ENCODE results near the gene ERAL1. TPM values are rescaled to one million over a fixed set of nuclear protein-coding genes. Genes with fewer than 3 reads are reported as not detected.
A peak's percentile ranks its signal among the peaks of the same experiment; 100 is the strongest.

ERAL1 gene
- total RNA-seq, 2 donors from 2014 or later: 22.6 to 24.4 TPM

DNA sequence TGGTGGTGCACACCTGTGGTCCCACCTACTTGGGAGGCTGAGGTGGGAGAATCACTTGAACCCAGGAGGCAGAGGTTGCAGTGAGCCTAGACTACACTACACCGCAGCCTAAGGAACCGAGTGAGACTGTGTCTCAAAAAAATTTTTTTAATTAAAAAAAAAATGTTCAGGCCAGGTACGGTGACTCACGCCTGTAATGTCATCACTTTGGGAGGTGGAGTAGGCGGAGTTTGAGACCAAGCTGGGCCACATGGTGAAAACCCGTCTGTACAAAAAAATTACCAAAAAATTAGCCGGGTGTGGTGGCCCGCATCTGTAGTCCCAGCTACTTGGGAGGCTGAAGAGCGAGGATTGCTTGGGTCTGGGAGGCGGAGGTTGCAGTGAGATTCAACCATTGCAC is 8.6 kb upstream of the ERAL1 start:
- intact Hi-C loops (cut with DNase I): loop anchor here in 1 of 2 donors (10.0 kb wide), 1 partner anchor 81 kb away; no protein-coding TSS in a partner anchor
- peak; percentile 20 for DNase-seq (ENCODE audit: low spot score)

DNA sequence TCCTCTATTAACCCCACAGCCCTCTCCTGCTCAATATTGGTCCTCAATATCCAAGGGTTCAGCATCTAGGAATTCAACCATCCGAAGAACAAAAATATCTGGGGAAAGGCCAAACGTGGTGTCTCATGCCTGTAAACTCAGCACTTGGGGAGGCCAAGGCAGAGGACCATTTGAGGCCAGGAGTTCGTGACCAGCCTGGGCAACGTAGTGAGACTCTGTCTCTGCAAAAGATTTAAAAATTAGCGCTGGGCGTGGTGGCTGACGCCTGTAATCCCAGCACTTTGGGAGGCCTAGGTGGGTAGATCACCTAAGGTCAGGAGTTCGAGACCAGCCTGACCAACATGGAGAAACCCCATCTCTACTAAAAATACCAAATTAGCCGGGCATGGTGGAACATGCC is 8.1 kb upstream of the ERAL1 start:
- DNase-seq (ENCODE audit: low spot score): peak; percentile 58
- intact Hi-C loops (cut with DNase I): loop anchor here in 1 of 2 donors (10.0 kb wide), 1 partner anchor 82 kb away; no protein-coding TSS in a partner anchor

DNA sequence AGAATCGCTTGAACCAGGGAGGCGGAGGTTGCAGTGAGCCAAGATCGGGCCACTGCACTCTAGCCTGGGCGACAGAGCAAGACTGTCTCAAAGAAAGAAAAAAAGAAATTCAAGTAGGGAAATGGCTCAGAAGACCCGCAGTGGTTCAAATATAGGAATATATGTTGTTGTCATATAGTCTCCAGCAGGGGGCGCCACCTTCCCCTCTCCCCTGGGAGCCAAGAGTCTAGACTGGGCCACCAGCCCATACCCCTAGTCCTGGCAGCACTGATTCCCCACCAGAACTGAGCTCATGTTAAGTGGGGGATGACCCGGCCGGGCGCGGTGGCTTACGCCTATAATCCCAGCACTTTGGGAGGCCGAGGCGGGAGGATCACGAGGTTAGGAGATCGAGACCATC is 6.1 kb upstream of the ERAL1 start:
- intact Hi-C loops (cut with DNase I): loop anchor here in 1 of 2 donors (10.0 kb wide), 1 partner anchor 84 kb away; no protein-coding TSS in a partner anchor
- peak; percentile 36 for DNase-seq (ENCODE audit: low spot score)

DNA sequence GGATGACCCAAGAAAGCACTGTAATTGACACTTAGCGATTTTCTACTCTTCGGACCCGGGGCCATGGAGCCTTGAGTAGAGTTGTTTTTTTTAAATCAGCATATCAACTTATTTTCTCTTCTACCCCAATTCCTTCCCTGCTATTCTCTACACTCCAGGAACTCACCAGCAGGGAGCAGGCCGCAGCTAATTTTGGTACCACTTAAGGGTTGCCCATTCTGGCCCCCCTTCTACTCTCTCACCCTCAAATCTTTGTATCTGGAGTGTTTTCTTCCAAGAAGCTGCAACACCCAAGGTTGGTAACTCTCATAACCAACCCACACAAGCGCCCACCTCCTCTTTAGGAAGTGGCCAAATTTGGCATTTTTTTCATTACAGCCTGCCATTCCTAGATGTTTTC is 5.5 kb upstream of the ERAL1 start:
- intact Hi-C loops (cut with DNase I): loop anchor here in 1 of 2 donors (10.0 kb wide), 1 partner anchor 84 kb away; no protein-coding TSS in a partner anchor
- DNase-seq (ENCODE audit: low spot score): peak; percentile 19

DNA sequence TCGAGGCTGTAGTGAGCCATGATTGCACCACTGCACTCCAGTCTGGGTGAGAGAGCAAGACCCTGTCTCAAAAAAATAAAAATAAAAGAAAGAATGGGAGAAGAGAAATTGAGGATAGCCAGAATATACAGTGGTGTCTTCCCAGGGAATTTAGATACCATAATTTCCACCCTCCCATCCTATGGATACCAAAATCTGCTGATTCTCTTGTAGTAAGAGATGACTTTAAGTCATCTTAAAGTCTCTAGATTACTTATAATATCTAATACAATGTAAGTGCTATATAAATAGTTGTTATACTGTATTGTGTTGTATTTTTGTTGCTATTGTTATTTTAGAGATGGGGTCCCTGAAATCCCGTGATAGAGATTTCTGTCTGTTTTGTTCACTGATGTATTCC is 1.5 kb upstream of the ERAL1 start:
- intact Hi-C loops (cut with DNase I): no loop called here
- DNase-seq (ENCODE audit: low spot score): no peak

DNA sequence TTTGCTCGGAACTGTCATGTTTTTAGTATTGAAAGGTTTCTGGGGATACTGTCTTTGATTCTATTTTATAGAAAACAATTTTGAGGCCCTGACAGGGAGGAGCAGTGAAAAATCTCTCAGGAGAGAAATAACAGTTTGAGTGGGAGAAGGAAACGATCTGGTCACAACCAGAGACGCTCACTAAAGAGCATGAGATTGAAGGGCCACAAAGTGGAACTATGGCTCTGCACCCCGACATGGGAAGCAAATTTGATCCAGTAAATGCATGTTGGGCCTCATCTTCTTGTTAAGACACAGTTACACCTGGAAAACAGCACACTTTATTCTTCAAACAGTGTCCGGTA is 492 bp downstream of the ERAL1 start:
- DNase-seq (ENCODE audit: low spot score): no peak
- intact Hi-C loops (cut with DNase I): no loop called here

DNA sequence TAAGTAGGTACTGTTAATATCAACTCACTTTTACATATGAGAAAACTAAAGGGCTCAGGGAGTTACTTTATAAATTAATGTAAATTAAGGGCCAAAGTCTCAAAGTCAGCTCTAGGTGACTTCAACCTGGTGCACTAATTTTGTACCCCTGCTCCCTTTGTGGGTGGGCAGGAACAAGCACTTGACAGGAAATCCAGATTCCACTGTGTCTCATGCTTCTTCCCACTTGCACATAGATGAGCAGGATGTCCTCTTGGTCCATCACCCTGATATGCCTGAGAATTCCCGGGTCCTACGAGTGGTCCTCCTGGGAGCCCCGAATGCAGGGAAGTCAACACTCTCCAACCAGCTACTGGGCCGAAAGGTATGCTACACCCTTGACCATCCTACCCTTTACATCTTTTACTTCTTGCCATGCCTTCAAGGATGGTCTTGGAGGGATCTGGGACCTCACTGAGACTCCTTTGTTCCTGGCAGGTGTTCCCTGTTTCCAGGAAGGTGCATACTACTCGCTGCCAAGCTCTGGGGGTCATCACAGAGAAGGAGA is 1.3 kb downstream of the ERAL1 start:
- DNase-seq (ENCODE audit: low spot score): no peak

DNA sequence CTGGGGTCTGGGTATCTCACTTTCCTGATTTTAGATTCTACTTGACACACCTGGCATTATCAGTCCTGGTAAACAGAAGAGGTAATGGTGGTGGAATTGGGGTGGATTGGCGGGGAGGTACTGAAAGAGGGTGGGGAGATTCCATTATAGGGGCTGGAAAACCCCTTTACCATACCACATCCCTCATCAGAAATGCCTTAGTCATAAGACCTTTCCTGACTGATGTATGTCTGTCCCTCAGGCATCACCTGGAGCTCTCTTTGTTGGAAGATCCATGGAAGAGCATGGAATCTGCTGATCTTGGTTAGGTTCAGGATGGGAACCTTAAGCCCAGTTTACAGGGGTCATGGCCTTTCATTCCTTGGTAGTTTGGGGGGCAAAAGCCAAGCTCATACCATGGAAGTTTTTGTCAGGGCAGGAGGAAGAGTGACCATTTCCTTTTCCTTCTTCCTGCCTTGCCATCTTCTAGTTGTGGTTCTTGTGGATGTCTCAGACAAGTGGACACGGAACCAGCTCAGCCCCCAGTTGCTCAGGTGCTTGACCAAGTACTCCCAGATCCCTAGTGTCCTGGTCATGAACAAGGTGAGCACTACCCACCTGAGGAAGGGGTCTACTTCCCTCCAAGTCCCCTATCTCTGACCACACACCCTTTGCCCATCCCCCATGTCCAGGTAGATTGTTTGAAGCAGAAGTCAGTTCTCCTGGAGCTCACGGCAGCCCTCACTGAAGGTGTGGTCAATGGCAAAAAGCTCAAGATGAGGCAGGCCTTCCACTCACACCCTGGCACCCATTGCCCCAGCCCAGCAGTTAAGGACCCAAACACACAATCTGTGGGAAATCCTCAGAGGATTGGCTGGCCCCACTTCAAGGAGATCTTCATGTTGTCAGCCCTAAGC is 3.3 kb downstream of the ERAL1 start:
- no peak for DNase-seq (ENCODE audit: low spot score)
- intact Hi-C loops (cut with DNase I): no loop called here

More for the DNA sequence above, 1.3 kb downstream of the ERAL1 start:
- intact Hi-C loops (cut with DNase I): no loop called here

DNA sequence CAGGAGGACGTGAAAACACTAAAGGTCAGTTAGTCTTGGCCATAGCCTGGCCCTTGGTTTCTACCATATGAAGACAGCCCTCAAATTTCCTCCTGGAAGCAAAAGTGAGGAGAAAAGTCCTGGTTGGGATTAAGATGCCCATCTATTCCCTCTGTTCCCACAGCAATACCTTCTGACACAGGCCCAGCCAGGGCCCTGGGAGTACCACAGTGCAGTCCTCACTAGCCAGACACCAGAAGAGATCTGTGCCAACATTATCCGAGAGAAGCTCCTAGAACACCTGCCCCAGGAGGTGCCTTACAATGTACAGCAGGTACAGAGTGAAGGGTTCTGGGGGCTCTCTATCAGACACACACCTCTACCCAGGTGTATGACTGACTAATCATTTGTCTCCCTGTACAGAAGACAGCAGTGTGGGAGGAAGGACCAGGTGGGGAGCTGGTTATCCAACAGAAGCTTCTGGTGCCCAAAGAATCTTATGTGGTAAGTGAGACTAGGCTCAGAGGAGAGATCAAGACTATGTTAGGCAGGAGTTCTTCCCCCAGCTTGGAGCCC is 4.1 kb downstream of the ERAL1 start:
- no peak for DNase-seq (ENCODE audit: low spot score)
- intact Hi-C loops (cut with DNase I): no loop called here

DNA sequence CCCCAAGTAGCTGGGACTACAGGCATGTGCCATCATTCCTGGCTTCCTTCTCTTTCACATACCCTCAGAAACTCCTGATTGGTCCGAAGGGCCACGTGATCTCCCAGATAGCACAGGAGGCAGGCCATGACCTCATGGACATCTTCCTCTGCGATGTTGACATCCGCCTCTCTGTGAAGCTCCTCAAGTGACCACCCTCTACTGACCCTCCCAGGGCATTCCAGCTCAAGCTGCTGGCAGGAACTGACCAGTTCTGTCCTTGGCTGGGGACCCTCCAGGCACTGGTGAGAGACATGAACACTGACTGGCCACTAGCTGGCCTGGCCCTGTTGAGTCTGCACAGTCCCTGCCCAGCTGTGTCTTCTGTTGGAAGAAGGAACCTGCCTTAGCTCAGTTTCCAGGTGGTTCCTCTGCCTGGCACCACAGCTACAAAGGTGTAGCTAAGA is 5.6 kb downstream of the ERAL1 start:
- no peak for DNase-seq (ENCODE audit: low spot score)
- intact Hi-C loops (cut with DNase I): no loop called here

DNA sequence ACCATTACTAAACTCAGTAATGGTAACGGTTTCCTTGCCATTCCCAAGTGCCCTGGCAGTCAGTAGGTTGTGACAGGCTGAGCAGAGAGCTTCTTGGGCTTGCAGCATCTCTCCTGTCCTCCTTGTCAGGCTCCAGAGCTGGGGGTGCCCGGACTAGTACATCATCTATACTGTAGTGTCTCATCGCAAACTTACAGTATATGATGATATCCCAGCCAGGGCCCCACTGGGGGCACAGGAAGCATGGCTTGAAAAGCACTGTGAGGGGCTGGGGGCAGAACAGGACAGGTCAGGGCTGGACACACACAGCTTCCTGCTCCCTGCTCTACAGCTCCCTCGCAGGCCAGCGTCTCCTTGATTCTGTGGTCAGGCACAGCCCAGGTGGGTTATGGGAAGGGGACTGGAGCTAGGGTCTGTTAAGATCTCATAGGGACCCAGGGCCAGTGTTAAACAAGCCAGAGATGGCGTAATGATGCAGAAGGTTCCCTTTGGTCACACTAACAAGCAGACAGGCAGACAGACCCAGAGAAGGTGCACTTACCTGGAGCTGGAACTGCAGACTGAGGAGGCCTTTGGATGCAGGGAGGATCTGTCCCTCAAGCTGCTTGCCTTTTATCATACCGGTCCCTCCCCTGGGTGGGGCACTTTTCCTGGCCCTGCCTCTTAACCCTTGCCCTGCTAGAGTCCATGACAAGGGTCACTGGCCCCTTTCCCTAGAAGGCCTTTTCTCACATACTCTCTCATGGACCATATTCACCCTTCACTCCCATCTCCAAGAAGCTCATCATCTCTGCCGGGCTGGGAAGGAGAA is 6.8 kb downstream of the ERAL1 start:
- DNase-seq (ENCODE audit: low spot score): no peak
- intact Hi-C loops (cut with DNase I): no loop called here

DNA sequence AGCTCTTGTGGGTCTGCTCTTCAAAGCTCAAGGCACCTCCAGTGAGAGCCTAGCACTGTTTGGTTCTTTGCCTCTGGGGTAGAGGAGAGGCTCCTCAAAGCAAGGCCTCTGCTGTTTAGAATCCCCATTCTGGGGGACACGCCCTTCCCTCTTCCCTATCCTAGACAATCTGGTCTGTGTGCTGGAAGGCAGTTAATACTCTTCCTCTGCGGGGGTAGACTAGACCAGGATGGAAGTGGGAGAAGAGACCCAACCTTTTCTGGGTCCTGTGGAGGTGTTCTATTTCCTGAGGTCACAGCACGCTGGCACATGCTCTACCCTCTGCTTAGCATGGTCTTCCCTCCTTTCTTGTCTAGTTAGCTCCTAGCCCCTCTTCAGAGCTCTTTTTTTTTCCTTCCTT is 7.7 kb downstream of the ERAL1 start:
- intact Hi-C loops (cut with DNase I): no loop called here
- DNase-seq (ENCODE audit: low spot score): no peak

DNA sequence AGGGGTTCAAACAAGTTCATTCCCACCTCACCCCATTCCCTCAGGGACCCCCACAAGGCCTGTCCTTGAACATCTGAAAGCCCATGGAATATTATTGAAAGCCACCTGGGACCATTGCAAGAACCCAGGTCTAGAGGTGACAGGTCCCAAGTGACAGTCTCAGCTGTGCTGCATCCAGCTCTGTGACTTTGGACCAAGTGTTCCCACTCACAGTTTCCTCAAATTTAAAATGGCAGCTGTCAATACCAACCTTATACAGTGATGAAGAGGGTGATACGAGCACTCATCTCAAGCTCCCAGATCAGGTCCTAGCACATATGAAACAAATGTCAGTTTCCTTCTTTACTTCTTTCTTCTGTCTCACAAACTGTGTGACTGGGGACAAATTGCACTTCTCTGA is 9.1 kb downstream of the ERAL1 start:
- no peak for DNase-seq (ENCODE audit: low spot score)
- intact Hi-C loops (cut with DNase I): no loop called here

DNA sequence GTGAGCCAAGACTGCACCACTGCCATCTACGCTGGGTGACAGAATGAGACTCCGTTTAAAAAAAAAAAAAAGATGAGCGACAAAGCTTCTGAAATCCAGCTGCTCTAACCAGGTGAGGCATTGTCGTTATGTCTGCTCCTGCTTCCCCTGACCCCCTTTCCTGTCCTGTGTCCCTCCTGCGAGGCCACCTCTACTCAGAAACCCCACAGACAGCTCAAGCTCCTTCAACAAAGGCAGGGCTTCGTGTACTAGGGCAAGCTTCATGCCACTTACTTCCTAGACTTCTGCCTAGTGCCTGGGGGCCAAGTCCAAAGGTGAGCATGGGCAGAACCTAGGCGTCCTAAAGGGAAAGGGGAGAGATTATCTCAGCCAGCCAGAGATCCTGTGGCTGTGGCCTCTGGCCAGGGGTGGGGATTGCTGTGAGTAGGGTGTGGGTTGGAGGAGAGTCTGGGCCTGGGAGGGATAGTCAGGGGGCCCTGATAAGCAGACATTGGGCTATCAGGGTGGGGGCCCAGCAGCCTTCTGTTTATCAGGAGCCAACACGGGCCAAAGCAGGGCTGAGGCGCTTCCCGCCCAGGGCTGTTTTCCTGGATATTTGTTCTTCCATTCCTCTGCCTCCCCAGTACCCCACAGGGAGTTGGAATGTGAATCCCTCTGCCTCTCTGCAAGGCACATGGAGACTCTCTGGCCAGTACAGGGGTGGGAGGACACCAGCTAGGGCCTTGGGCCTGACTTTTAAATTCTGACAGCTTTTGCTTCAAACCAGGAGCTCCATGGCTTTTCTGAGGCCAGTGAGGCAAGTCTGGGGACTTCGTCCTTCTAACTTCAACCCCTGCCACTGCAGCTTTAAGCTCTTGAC is 10.4 kb downstream of the ERAL1 start:
- intact Hi-C loops (cut with DNase I): no loop called here
- no peak for DNase-seq (ENCODE audit: low spot score)

DNA sequence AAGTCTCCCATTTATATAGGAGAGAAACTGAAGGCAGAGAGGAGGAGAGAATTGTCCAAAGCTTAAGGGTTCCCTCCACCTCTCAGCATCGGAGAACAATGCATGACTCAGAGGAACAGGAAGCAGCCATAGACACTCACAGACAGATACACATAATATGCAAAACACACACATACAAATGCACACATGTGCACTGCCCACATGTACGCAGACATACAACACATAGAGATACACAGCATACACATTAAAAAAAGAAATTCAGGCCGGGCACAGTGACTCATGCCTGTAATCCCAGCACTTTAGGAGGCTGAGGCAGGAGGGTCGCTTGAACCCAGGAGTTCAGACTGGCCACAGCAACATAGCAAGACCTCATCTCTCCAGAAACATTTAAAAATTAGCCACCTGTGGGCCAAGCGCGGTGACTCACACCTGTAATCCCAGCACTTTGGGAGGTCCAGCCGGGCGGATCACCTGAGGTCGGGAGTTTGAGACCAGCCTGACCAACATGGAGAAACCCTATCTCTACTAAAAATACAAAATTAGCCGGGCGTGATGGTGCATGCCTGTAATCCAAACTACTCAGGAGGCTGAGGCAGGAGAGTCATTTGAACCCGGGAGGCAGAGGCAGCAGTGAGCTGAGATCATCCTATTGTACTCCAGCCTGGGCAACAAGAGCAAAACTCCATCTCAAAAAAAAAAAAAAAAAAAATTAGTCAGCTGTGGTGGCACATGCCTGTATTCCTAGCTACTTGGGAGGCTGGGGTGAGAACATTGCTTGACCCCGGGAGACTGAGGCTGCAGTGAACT is 11.3 kb downstream of the ERAL1 start:
- DNase-seq (ENCODE audit: low spot score): no peak
- intact Hi-C loops (cut with DNase I): no loop called here

DNA sequence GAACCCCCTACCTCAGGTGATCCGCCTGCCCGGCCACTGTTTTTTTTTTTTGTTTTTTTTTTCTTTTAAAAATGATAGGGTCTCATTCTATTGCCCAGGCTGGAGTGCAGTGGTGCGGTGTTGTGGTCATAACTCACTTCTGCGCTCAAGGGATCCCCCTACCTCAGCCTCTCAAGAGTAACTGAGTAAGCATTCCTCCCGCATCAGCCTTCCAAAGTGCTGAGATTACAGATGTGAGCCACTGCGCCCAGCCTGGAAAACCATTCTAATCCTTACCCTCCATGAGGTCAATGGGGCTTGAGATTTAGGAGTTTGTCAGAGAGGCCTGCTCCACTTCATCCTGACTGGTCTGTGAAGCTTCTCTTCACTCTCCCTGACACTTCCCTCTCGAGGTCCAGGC is 12.5 kb downstream of the ERAL1 start:
- DNase-seq (ENCODE audit: low spot score): no peak
- intact Hi-C loops (cut with DNase I): no loop called here

DNA sequence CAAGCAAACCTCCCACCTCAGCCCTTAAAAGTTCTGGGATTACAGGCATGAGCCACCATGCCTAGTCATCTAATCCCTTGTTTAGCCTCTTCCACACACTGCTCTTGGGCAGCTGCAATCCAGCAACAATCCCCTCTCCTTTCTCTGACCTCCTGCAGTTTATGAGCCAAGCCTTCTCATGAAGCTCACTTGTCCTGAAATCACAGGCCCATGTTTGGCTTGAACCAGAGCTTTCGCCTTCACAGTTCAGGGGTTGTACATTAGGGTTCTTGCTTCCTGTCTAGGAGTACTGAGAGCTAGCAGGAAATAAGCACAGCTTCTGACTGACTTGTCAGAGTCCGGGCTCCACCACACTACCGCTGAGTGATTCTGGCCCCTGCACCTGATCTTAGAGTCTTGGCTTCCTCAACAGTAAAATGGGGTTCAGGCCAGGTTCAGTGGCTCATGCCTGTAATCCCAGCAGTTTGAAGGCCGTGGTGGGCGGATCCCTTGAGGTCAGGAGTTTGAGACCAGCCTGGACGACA is 16.3 kb downstream of the ERAL1 start:
- intact Hi-C loops (cut with DNase I): no loop called here
- no peak for DNase-seq (ENCODE audit: low spot score)

DNA sequence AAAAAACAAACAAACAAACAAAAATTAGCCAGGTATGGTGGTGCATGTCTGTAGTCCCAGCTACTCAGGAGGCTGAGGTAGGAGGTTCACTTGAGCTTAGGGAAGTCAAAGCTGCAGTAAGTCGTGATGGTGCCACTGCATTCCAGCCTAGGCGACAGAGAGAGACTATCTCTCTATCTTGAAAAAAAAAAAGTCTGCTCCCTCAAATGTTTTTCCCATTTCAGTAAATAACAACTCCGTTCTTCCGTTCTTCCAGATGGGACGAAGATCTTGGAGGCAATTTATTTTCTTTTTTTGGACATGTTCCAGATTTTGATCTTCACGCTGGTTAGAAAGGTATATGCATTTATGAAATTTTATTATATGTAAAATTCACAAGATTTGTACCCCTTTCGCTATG is 19.0 kb downstream of the ERAL1 start:
- DNase-seq (ENCODE audit: low spot score): no peak
- intact Hi-C loops (cut with DNase I): no loop called here
